ENCODE results near the gene PCDHGC4. TPM values are rescaled to one million over a fixed set of nuclear protein-coding genes. Genes with fewer than 3 reads are reported as not detected.

Gene PCDHGC4
- total RNA-seq, 1 experiment from 2014 or later = 0.39 TPM

GRCh38 chr5:141494761-141495452, 10.1 kb downstream of the PCDHGC4 start:
- H3K27ac ChIP-seq = no peak overlapping the region
- H3K36me3 ChIP-seq = peaks cover 15% of the 10 kb centered on the region
- H3K9me3 ChIP-seq (replicated peaks) = no peaks in the 10 kb centered on the region
- no peaks in the 10 kb centered on the region for H3K27me3 ChIP-seq (replicated peaks)
- H3K4me1 ChIP-seq (replicated peaks) = no peaks in the 10 kb centered on the region
- H3K4me3 ChIP-seq = no peak overlapping the region
- no peak for DNase-seq (ENCODE audit: low read depth in 1 of 2, low spot score in 2 of 2)

DNA sequence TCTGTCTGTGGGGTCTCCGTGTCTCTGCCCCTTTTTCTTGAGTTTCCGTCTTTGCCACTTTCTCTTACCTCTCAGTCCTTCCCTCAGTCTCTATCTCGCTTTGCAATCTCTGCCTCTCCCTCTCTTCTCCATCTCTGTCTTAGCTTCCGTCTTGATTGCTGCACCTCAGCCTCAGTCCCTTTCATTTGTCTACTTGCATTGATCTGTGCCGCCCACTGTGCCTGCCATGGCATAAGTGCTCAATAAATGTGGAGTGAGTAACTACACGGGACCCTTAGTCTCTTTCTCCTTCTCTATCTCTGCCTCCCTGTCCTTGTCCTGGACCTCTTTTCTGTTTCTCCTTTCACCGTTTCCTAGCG, 10.6 kb downstream of the PCDHGC4 start:
- no peak overlapping the region for H3K27ac ChIP-seq
- H3K4me1 ChIP-seq (replicated peaks) = no peaks in the 10 kb centered on the region
- no peak overlapping the region for H3K4me3 ChIP-seq
- H3K36me3 ChIP-seq = peaks cover 10% of the 10 kb centered on the region
- no peaks in the 10 kb centered on the region for H3K9me3 ChIP-seq (replicated peaks)
- no peak for DNase-seq (ENCODE audit: low read depth in 1 of 2, low spot score in 2 of 2)
- H3K27me3 ChIP-seq (replicated peaks) = no peaks in the 10 kb centered on the region

DNA sequence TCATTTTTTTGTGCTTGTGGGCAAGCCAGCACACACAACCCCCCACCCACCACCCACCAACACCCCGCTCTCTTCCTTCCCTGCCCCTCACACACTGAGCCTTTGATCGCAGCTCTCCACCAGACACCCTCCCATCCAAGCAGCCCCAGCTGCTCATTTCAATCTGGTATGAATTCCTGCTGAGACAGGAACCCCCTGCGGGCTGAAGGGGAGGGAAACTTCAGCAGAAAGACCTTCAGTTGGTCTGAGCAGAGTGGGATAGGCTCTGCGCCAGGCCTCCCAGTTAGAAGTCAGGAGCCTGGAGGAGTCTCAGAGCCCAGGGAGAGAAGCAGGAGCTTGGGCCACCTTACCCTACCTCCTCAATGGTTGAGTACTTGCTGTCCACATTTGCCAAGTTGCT, 11.2 kb downstream of the PCDHGC4 start:
- H3K27me3 ChIP-seq (replicated peaks) = no peaks in the 10 kb centered on the region
- H3K36me3 ChIP-seq = peaks cover 9% of the 10 kb centered on the region
- H3K27ac ChIP-seq = no peak overlapping the region
- no peak for DNase-seq (ENCODE audit: low read depth in 1 of 2, low spot score in 2 of 2)
- H3K9me3 ChIP-seq (replicated peaks) = no peaks in the 10 kb centered on the region
- no peaks in the 10 kb centered on the region for H3K4me1 ChIP-seq (replicated peaks)
- no peak overlapping the region for H3K4me3 ChIP-seq

DNA sequence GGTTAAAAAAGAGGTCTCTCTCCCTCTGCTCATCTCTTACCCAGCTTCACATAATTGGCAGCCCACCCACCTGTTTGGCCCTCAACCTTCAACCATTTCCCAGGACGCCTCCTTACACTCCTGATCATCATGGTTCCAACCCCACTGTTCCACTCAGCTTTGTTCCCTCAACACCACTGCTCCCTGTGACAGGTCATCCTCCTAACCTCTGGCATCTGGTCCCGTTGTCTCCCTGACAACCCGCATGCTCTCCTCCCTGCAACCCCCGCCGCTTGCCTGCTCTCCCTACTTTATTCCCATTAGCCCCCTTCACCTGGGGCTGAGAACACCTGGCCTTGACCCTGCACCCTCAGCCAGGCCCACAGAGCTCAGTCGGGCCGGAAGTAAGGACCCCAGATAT, 16.9 kb downstream of the PCDHGC4 start:
- no peaks in the 10 kb centered on the region for H3K27me3 ChIP-seq (replicated peaks)
- no peak overlapping the region for H3K27ac ChIP-seq
- no peaks in the 10 kb centered on the region for H3K36me3 ChIP-seq
- H3K4me1 ChIP-seq (replicated peaks) = peaks cover 2% of the 10 kb centered on the region
- H3K4me3 ChIP-seq = no peak overlapping the region
- no peak for DNase-seq (ENCODE audit: low read depth in 1 of 2, low spot score in 2 of 2)
- no peaks in the 10 kb centered on the region for H3K9me3 ChIP-seq (replicated peaks)

GRCh38 chr5:141503681-141504080, 18.9 kb downstream of the PCDHGC4 start:
- Histone ChIP-seq H3K4me3 (no peak overlapping the region), H3K9me3 (replicated peaks) (no peaks in the 10 kb centered on the region), H3K27ac (no peak overlapping the region), H3K36me3 (no peaks in the 10 kb centered on the region), H3K4me1 (replicated peaks) (peaks cover 22% of the 10 kb centered on the region), H3K27me3 (replicated peaks) (no peaks in the 10 kb centered on the region)
- DNase-seq (ENCODE audit: low read depth in 1 of 2, low spot score in 2 of 2) = no peak

DNA sequence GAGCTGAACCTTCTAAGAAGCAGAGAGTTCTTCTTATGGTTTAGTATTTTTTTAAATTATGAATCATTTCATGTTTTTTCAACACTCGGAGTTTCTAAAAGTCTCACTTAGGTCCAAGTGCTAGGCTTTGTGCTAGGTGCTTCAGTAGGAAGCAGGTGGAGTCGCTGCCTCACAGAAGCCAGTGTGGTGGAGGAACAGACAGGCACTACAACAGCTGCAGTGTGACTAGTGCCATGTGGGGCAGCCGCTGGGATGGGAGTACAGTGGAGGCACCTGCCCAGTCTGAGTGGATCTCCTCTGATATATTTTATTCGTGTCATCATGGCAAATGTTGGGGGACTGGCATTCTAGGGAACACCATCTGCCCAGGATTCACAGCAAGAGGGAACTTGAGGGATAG, 19.4 kb downstream of the PCDHGC4 start:
- H3K36me3 ChIP-seq = peaks cover under 1% of the 10 kb centered on the region; the same call in 1 of the 2 replicates
- no peak overlapping the region for H3K4me3 ChIP-seq
- no peak for DNase-seq (ENCODE audit: low read depth in 1 of 2, low spot score in 2 of 2)
- H3K9me3 ChIP-seq (replicated peaks) = no peaks in the 10 kb centered on the region
- H3K4me1 ChIP-seq (replicated peaks) = peaks cover 27% of the 10 kb centered on the region
- H3K27me3 ChIP-seq (replicated peaks) = no peaks in the 10 kb centered on the region
- H3K27ac ChIP-seq = no peak overlapping the region

- DNase-seq (ENCODE audit: low read depth in 1 of 2, low spot score in 2 of 2) = no peak
- Histone ChIP-seq H3K36me3 (peaks cover 10% of the 10 kb centered on the region), H3K9me3 (replicated peaks) (no peaks in the 10 kb centered on the region), H3K27me3 (replicated peaks) (no peaks in the 10 kb centered on the region), H3K4me3 (no peak overlapping the region), H3K4me1 (replicated peaks) (peaks cover 34% of the 10 kb centered on the region), H3K27ac (no peak overlapping the region)
Observed at GRCh38 chr5:141506381-141507155, 21.7 kb downstream of the PCDHGC4 start.

DNA sequence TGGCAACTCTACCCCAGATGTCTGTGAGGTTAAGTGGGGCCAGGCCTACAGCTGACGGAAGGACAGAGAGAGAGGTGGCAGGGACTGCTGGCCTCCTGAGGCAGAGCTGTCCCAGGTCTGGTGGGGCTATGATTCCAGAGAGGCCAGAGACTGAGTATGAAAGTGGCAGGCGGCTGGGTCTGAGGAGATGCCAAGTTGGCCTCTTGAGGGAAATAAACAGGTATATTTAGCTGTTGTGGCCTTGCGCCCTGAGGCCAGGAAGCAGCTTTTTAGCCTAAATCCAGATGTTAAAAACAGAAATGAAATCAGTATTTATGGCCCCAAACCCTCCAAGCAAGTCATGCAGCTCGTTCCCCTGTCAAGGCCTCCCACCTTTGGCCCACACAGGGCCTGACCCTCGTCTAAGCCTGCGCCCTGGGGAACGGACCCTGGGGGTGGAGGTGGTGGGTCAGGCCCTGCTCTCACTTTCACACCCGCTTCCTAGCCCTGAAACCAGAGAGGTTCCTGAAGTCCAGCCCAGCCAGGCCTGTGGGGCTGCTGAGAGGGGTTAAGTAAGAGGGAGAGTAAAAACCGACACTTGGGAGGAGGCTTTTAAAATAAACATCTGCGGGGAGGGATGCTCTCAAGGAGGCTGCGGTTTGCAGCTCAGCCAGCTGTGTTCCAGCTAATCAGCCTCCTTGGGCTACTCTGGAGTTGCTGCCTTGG, 22.7 kb downstream of the PCDHGC4 start:
- Histone ChIP-seq H3K27me3 (replicated peaks) (no peaks in the 10 kb centered on the region), H3K27ac (no peak overlapping the region), H3K4me1 (replicated peaks) (peaks cover 34% of the 10 kb centered on the region), H3K9me3 (replicated peaks) (no peaks in the 10 kb centered on the region), H3K4me3 (no peak overlapping the region), H3K36me3 (peaks cover 20% of the 10 kb centered on the region)
- DNase-seq (ENCODE audit: low read depth in 1 of 2, low spot score in 2 of 2) = peak; percentile 81 to 85

DNA sequence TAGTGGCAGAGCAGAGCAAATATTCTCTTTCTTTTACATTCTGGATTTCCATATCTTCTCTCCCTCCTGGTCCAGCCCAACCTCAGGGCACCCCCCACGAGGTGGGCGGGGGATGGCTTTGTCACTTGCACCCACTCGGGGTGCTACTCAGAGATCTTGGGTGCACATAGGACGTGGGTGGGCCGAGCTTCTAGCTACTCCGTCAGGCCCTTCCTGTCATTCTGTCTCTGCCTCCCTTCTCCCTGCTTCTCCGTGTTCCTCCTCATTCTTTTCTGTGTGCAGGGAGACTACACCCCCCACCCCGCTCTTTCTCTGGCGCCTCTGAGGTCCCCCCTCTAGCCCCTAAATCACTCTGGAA, 23.6 kb downstream of the PCDHGC4 start:
- H3K27me3 ChIP-seq (replicated peaks) = no peaks in the 10 kb centered on the region
- peaks cover 29% of the 10 kb centered on the region for H3K36me3 ChIP-seq
- no peaks in the 10 kb centered on the region for H3K9me3 ChIP-seq (replicated peaks)
- no peak overlapping the region for H3K4me3 ChIP-seq
- peak overlapping the region; percentile 14 for H3K27ac ChIP-seq
- peak in 1 of 2 experiments; percentile 49 for DNase-seq (ENCODE audit: low read depth in 1 of 2, low spot score in 2 of 2)
- peaks cover 40% of the 10 kb centered on the region for H3K4me1 ChIP-seq (replicated peaks)

DNA sequence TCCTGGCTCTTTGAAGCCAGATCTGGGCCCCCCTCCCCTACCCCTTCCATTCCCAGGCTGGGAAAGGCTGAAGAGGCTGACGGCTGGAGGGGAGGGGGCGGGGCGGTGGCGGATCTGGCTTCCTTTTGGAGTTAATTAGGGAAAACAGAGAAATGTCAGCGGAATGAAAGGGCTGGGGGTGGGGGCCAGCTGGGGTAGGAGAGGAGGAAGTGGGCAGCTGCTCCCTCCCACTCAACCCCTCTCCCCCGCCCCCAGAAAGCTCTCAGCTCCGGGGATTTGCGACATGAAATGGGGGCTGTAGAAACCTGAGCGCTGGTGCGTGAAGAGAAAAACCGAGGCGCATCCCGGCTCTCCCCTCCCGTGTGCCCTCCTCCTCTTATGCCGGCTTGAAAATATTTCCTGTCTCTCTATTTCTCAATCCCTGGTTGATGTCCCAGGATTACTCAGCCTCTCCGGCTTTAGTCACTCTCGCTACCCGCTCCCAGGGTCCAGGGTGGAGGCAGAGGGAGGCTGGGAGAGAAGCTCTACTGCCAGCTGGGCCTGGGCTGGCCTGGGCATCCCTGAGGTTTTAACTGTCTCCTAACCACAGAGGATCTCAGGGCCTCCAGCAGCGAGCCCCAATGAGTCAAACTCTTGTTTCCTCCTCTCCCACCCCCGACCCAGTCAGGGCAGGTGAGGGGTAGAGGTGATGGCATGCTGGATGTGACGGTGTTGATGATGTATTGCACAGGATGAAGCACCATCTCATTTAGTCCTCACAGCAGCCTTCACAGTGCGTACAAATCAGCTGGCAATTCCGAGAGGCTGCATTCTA, 24.2 kb downstream of the PCDHGC4 start:
- peak overlapping the region; percentile 14 for H3K27ac ChIP-seq
- DNase-seq (ENCODE audit: low read depth in 1 of 2, low spot score in 2 of 2) = peak; percentile 66 to 79
- no peaks in the 10 kb centered on the region for H3K27me3 ChIP-seq (replicated peaks)
- H3K9me3 ChIP-seq (replicated peaks) = no peaks in the 10 kb centered on the region
- H3K4me1 ChIP-seq (replicated peaks) = peaks cover 46% of the 10 kb centered on the region
- no peak overlapping the region for H3K4me3 ChIP-seq
- H3K36me3 ChIP-seq = peaks cover 29% of the 10 kb centered on the region

DNA sequence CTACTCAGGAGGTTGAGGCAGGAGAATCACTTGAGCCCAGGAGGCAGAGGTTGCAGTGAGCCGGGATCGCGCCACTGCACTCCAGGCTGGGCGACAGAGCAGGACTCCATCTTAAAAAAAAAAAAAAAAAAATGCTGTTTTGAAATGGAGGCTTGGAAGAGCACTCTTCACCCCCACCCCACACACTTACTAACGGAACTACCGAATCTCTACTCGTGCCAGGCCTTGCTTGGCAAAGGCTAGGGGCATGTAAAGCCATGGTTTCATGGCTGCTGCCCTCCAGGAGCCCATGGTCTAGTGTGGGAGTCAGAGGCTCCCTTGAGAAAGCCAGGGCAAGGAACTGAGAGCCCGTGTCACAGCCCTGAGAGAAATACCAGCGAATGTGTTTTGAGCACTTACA, 25.3 kb downstream of the PCDHGC4 start:
- H3K4me1 ChIP-seq (replicated peaks) = peaks cover 58% of the 10 kb centered on the region
- H3K36me3 ChIP-seq = peaks cover 29% of the 10 kb centered on the region
- no peaks in the 10 kb centered on the region for H3K9me3 ChIP-seq (replicated peaks)
- DNase-seq (ENCODE audit: low read depth in 1 of 2, low spot score in 2 of 2) = no peak
- no peak overlapping the region for H3K27ac ChIP-seq
- no peaks in the 10 kb centered on the region for H3K27me3 ChIP-seq (replicated peaks)
- H3K4me3 ChIP-seq = no peak overlapping the region

DNA sequence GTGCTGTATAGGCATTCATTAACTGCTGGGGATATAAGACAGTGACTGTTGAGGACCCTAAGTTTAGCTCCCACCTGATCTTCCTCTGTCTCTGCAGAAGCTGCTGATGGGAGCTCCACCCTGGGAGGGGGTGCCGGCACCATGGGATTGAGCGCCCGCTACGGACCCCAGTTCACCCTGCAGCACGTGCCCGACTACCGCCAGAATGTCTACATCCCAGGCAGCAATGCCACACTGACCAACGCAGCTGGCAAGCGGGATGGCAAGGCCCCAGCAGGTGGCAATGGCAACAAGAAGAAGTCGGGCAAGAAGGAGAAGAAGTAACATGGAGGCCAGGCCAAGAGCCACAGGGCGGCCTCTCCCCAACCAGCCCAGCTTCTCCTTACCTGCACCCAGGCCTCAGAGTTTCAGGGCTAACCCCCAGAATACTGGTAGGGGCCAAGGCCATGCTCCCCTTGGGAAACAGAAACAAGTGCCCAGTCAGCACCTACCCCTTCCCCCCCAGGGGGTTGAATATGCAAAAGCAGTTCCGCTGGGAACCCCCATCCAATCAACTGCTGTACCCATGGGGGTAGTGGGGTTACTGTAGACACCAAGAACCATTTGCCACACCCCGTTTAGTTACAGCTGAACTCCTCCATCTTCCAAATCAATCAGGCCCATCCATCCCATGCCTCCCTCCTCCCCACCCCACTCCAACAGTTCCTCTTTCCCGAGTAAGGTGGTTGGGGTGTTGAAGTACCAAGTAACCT, 26.2 kb downstream of the PCDHGC4 start:
- no peaks in the 10 kb centered on the region for H3K9me3 ChIP-seq (replicated peaks)
- DNase-seq (ENCODE audit: low read depth in 1 of 2, low spot score in 2 of 2) = no peak
- no peak overlapping the region for H3K27ac ChIP-seq

GRCh38 chr5:141511771-141512325, 27.0 kb downstream of the PCDHGC4 start:
- Histone ChIP-seq H3K9me3 (replicated peaks) (no peaks in the 10 kb centered on the region), H3K36me3 (peaks cover 39% of the 10 kb centered on the region), H3K4me1 (replicated peaks) (peaks cover 71% of the 10 kb centered on the region), H3K4me3 (no peak overlapping the region), H3K27ac (no peak overlapping the region), H3K27me3 (replicated peaks) (no peaks in the 10 kb centered on the region)
- DNase-seq (ENCODE audit: low read depth in 1 of 2, low spot score in 2 of 2) = no peak

More for the DNA sequence above, 26.2 kb downstream of the PCDHGC4 start:
- no peaks in the 10 kb centered on the region for H3K27me3 ChIP-seq (replicated peaks)
- H3K4me3 ChIP-seq = no peak overlapping the region
- peaks cover 66% of the 10 kb centered on the region for H3K4me1 ChIP-seq (replicated peaks)
- H3K36me3 ChIP-seq = peaks cover 31% of the 10 kb centered on the region

Measured in SJSA1 (cell line).